Mononuclear cell (primary cell): ENCODE data around the gene JOSD1. TPM values are rescaled to one million over a fixed set of nuclear protein-coding genes. Genes with fewer than 3 reads are reported as not detected.
"Not testable (repeated sequence)": the region's sequence is repeated elsewhere in the genome, so short reads cannot be mapped to it uniquely, and the experiment has no call there.

Experiments
- H3K27me3 ChIP-seq: 2 replicates; pipeline ENCODE4 v1.6.0; 2011; ENCODE audit warnings: low read length, control low read depth; ENCODE audit not compliant: insufficient read depth
- H3K4me1 ChIP-seq: 2 replicates; pipeline ENCODE4 v1.5.1; 2011; ENCODE audit warnings: mild to moderate bottlenecking, low read length, control low read depth; ENCODE audit not compliant: insufficient read depth
- H3K4me3 ChIP-seq: 2 replicates; pipeline ENCODE4 v1.5.1; 2011; ENCODE audit warnings: mild to moderate bottlenecking, low read length, moderate library complexity
- H3K9me3 ChIP-seq: 2 replicates; pipeline ENCODE4 v1.5.1; 2011; ENCODE audit warnings: low read depth, mild to moderate bottlenecking, control low read depth, low read length
- total RNA-seq: library from RNA; depleted of rRNA; stranded (reverse); fragments of >200 nt; gene quantifications from one replicate; pipeline ENCODE4 v1.2.3, GENCODE V29; 2012

The JOSD1 gene
- total RNA-seq, 1 donor = 187 TPM

DNA sequence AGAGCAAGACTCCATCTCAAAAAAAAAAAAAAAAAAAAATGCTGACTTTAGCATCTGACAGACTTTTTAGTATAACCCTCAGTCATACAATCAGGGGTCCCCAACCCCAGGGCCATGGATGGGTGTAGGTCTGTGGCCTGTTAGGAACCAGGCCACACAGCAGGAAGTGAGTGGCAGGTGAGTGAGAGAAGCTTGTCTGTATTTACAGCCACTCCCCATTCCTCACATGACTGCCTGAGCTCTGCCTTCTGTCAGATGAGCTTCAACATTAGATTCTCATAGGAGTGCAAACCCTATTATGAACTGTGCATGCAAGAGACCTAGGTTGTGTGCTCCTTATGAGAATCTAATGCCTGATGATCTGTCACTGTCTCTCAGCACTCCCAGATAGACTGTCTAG, 47.9 kb downstream of the JOSD1 start:
- Histone ChIP-seq H3K4me3 (no peak overlapping the region), H3K4me1 (peaks cover 14% of the 10 kb centered on the region), H3K27me3 (no peaks in the 10 kb centered on the region), H3K9me3 (no peaks in the 10 kb centered on the region)

DNA sequence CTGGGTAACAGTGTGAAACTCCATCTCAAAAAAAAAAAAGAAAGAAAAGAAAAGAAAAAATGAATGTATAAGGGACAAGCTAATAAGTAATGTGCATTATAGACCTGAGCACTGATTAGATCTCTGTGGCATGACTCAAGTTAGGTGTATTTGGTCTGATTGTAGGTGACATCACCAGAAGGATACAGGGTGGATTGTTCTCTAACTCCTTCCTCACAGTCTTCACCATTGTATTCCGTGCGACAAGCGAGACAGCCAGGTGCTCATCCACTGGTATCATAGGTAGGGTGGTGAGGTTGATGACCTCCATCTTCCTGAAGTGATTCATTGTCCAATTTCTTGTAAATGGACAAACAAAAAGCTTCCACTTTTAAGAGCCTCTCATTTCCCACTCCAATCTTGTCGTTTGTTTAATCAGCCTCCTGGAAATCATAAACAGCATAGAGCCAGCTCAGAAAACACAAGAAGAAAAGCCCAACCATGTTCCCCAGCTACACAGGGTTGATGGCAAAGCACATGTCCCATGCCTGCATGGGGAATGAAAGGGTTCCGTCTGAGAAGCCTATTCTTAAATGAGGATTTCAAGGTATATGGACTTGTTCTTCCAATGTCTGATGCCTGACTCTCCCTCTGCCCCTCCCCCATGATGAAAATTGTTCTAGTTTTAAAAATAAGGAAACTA, 50.8 kb downstream of the JOSD1 start:
- no peaks in the 10 kb centered on the region for H3K27me3 ChIP-seq
- no peaks in the 10 kb centered on the region for H3K9me3 ChIP-seq
- no peak overlapping the region for H3K4me3 ChIP-seq
- no peaks in the 10 kb centered on the region for H3K4me1 ChIP-seq

- no peaks in the 10 kb centered on the region for H3K4me1 ChIP-seq
- H3K27me3 ChIP-seq = no peaks in the 10 kb centered on the region
- no peak overlapping the region for H3K4me3 ChIP-seq
- no peaks in the 10 kb centered on the region for H3K9me3 ChIP-seq
Measured at GRCh38 chr22:38645430-38645829, 55.3 kb downstream of the JOSD1 start.

DNA sequence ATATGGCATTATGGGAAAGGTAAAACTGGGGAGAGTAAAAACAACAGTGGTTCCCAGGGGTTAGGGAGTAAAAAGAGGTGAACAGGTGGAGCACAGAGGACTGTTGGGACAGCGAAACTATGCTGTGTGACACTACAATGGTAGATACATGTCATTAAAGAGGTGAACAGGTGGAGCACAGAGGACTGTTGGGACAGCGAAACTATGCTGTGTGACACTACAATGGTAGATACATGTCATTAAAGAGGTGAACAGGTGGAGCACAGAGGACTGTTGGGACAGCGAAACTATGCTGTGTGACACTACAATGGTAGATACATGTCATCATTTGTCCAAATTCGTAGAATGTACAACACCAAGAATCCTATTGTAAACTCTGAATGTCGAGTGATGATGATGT, 56.5 kb downstream of the JOSD1 start:
- not testable (repeated sequence) for H3K4me1 ChIP-seq, H3K4me3 ChIP-seq, H3K9me3 ChIP-seq, H3K27me3 ChIP-seq

GRCh38 chr22:38641476-38642040, 59.2 kb downstream of the JOSD1 start:
- H3K9me3 ChIP-seq = no peaks in the 10 kb centered on the region
- H3K27me3 ChIP-seq = no peaks in the 10 kb centered on the region
- no peak overlapping the region for H3K4me3 ChIP-seq
- no peaks in the 10 kb centered on the region for H3K4me1 ChIP-seq

DNA sequence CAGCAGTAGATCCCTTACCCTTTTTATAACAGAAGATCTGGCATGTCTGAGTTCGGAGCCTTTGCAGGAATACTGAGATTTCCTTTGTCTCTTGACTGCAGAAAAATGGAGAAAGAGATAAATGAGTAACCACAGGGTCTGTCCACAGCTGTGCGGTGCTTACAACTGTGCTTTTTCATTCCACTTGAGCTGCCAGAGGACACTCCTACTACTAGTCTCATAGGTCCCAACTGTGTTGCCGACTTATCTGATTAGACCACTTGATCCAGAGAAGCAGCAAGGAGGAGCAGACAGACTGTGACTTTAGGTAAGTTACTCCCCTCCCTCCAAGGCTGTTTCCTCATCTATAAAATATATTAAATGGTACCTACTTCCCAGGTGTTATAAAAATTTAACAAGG, 62.0 kb downstream of the JOSD1 start:
- H3K4me1 ChIP-seq = no peaks in the 10 kb centered on the region

DNA sequence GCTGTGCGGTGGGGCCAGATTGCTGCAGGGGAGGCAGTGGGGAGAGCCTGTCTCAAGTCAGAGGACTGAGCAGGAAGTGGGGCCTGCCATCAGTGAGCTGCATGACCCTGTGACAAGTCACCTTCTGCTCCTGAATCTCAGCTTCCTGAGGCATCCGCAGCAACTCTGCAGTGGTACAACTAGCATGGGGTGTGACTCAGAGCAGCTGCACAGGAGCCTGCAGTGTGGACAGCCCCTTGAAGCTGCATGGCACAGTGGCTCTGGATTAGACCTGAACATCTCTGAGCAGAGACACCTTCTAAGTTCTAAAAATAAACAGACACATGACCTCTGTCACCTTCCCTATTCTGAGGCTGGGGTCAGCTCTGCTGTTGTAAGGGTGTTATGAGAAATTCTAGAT, 62.5 kb downstream of the JOSD1 start:
- Histone ChIP-seq H3K4me3 (no peak overlapping the region), H3K27me3 (no peaks in the 10 kb centered on the region), H3K4me1 (no peaks in the 10 kb centered on the region), H3K9me3 (no peaks in the 10 kb centered on the region)

More for the DNA sequence above, 62.0 kb downstream of the JOSD1 start:
- Histone ChIP-seq H3K4me3 (no peak overlapping the region), H3K27me3 (no peaks in the 10 kb centered on the region), H3K9me3 (no peaks in the 10 kb centered on the region)

Other genes starting within 250 kb of the JOSD1 start
- gene KCNJ4, start 245.7 kb downstream of the JOSD1 start, total RNA-seq = not detected
- not detected for gene KDELR3, start 232.8 kb downstream of the JOSD1 start, total RNA-seq
- gene DDX17, start 194.6 kb downstream of the JOSD1 start, total RNA-seq = 576 TPM
- gene DMC1, start 130.8 kb downstream of the JOSD1 start, total RNA-seq = 1.4 TPM
- gene FAM227A, start 44.6 kb downstream of the JOSD1 start, total RNA-seq = not detected
- 1.4 TPM for gene CBY1, start 44.3 kb downstream of the JOSD1 start, total RNA-seq
- gene TOMM22, start 19.0 kb downstream of the JOSD1 start, total RNA-seq = 50.8 TPM
- 116 TPM for gene GTPBP1, start 5.0 kb upstream of the JOSD1 start, total RNA-seq
- gene SUN2, start 55.1 kb upstream of the JOSD1 start, total RNA-seq = 190 TPM
- 3.0 TPM for gene DNAL4, start 93.2 kb upstream of the JOSD1 start, total RNA-seq
- 0.94 TPM for gene NPTXR, start 143.1 kb upstream of the JOSD1 start, total RNA-seq
- 28.7 TPM for gene CBX6, start 171.3 kb upstream of the JOSD1 start, total RNA-seq